WI38 (cell line): ENCODE measurements around the gene AAGAB.

ENCODE experiments used
- H3K4me3 ChIP-seq: 2 replicates; pipeline ENCODE4 v1.5.1; 2011; ENCODE audit warnings: low read depth, mild to moderate bottlenecking, control low read depth, low read length
- CTCF ChIP-seq: IDR thresholded peaks from 2 replicates; pipeline ENCODE4 v1.5.1; 2012; ENCODE audit warnings: low read depth, mild to moderate bottlenecking, control low read depth, low read length

The AAGAB gene

GRCh38 chr15:67202091-67202490 is 52.4 kb downstream of the AAGAB start:
- no peak overlapping the region for H3K4me3 ChIP-seq
- TF ChIP-seq CTCF, result no peak

GRCh38 chr15:67201136-67201535 is 53.3 kb downstream of the AAGAB start:
- no peak overlapping the region for H3K4me3 ChIP-seq
- no peak for TF ChIP-seq CTCF

DNA sequence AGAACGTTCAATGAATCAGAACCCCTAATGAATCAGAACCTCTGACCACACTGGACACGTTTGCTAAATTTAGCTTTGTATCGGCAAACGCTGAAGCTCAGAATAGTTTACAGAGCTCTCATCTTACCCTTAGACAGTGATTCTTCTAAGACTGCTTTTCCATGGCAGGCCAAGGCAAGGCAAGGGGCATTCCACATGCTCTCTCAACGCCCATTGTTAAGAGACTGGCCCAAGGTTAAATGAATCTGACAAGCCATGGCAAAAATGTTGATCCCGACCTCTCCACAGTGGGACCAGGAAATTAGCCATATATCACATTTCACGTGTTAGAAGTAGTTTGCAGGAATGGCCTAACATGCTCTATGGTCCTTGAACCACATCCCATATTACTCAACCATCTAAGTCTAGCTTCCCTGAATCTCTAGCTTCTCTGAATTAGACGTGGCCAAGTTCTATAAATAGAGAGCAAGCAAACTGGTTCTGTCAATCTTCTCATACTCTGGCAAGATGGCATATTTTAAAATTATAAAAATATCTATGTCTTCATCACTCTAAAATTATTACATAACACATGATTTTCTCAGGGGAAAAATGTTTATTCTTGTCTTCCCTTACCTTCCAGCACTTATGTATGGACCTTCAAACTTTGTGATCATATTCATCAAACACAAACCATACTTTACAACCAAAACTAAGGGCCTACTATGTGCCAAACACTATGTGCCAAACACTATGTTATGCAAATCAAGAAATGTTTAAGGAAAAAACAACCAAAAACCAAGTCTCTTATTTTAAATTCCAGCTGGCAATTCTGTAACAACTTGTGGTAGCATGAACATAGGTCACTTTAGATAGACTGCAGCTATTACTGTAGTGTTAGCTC is 54.3 kb downstream of the AAGAB start:
- H3K4me3 ChIP-seq, result no peak overlapping the region
- TF ChIP-seq CTCF, result no peak

DNA sequence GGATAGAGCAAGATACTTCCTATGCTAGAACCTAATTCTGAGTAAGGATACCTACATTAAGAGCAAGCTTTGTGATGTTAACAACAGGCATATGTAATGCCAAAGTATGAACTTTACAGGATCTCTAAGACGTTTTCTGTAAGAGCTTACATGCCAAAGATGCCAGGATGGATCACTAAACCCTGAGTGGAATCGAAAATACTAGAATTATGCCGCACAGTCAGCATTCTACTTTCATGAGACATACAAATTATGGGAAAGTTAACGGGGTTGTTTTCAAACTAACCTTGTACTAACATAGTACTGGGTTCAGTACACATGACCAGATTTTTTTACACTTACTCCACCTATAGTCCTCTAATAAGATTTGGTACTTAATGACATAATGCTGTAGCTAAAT is 55.1 kb downstream of the AAGAB start:
- no peak for TF ChIP-seq CTCF
- no peak overlapping the region for H3K4me3 ChIP-seq

- H3K4me3 ChIP-seq, result no peak overlapping the region
- TF ChIP-seq CTCF, result no peak
Measured at GRCh38 chr15:67198157-67198754, 56.2 kb downstream of the AAGAB start.

DNA sequence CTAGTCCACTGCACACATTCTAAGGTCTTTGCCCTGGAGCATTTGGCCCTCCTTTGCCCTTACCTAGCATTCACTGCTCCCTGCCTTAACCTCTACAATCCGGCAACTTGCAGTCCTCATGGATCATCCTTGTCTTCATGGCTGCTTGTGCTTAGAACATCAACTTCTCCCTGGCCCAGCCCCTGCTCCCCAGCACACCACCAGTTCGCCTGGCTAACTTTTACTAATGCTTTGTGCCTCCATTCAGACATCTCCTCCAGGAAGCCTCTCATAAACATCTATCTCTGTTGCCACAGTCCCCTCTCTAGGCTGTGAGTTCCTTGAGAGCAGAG is 57.1 kb downstream of the AAGAB start:
- H3K4me3 ChIP-seq, result no peak overlapping the region
- no peak for TF ChIP-seq CTCF

GRCh38 chr15:67196672-67197363 is 57.6 kb downstream of the AAGAB start:
- no peak for TF ChIP-seq CTCF
- no peak overlapping the region for H3K4me3 ChIP-seq
